NOMO-1 treated with dmso at 0.1 percent for 144 hours (cell line): ENCODE results near the gene NPAS3.
"Not testable (repeated sequence)": the region's sequence is repeated elsewhere in the genome, so short reads cannot be mapped to it uniquely, and the experiment has no call there.

Experiments
- DNase-seq: peaks from one replicate; lab custom pipeline; 2025; ENCODE audit not compliant: unreplicated experiment; lab: John Stamatoyannopoulos, UW

Gene NPAS3

DNA sequence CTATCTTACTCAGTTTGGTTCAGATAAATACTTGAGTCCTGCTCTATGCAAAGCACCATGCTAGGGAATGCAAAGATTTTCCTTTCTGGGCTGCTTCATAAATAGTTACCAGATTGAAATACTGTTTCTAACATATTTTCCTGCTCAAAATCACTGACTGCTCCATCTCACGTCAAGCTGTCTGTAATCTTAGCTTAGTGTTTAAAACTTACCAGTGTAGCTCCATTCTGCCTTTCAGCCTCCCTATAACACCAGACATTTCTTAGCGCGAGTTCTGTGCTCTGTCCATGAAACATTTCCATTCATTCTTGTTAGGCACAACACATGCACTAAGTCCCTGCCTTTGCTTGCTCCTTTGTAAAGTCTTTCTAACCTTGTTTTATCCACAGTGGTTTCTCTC lies 129.4 kb downstream of the NPAS3 start:
- DNase-seq: no peak

DNA sequence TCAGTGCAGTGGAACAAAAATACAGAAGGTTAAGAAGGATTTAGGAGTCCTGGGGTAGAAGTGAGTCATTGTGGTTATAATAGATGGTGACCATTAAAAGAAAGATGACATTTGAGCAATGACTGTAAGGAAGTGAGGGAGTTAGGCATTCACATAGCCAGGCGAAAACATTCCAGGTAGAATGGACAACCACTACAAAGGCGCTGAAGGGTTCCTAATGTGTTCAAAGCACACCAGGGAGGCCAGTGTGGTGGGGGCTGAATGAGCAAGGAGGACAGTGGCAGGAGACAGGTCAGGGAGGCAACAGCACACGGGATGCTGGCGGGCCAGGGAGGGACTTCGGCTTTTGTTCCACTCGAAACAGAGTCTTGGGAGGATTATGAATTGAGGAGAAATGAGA lies 129.9 kb downstream of the NPAS3 start:
- DNase-seq: no peak

DNA sequence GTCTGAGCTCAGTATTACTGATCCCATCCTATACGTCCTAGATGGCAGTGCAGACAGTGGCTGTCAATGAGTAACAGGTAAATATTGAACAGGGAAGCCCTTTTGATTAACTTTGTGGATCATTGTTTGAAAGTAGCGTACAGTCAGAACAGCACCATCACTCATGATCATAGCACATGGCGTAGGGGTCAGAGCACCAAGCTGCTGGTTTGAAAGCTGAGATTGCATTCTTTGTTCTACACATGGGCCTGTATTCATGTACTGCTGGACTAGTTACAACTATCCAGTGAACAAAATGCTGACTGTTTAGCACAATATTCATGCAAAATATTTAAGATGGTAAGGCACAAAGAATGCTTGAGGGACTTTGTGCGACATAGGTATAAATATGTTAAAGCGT lies 131.8 kb downstream of the NPAS3 start:
- no peak for DNase-seq

DNA sequence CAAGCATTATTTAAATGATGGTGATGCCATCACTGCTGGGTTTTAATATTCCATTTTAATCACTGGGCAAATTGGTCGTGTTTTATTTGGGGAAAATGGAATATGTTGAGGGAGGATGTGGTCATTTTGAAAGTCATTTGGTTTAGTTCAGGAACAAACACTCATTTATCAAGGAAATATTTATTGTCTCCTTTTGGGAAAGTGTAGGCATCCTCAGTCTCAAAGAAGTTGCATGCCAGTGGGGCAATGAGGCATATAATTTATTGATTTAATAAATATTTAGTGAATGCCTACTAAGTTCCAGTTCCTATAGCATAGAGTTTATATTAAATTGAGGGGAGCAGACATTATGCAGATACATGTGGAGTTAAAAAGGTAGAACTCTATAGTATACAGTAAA lies 134.3 kb downstream of the NPAS3 start:
- DNase-seq: no peak

DNA sequence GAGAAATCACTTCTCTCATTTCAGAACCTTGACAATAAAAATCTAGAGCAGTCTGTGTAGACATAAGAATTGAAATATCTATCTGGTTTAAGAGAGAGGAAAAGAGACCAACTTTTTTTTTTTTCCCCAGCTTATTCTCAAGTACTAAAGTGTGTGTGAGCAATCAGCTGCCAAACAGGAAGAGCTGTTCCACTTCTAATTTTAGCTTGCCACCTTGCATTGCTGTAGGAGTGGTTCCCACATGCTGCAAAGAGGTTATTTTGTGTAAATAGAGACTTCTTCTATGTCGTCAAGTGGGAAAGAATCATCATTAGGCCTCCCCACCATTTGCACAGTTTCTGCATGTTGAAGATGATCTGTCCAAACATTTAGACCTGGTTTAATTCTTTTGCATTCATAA lies 142.6 kb downstream of the NPAS3 start:
- DNase-seq: no peak

DNA sequence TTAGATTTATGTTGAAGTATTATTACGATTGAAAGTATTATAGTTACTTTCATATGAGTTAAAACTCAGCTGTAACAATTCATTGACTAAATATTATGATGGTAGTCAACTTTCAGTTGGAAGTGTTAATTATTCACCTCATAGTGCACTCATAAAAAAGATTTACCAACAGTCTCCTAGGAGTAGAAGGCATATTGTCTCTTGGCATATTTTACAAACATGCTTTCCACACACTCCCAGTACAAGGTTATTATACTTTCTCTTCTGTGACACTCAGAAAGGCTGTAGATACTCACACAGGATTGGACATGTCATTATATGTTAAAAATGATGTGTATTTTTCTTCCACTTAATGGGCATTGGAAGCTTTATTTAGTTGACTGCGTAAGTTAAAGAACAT lies 147.1 kb downstream of the NPAS3 start:
- no peak for DNase-seq

DNA sequence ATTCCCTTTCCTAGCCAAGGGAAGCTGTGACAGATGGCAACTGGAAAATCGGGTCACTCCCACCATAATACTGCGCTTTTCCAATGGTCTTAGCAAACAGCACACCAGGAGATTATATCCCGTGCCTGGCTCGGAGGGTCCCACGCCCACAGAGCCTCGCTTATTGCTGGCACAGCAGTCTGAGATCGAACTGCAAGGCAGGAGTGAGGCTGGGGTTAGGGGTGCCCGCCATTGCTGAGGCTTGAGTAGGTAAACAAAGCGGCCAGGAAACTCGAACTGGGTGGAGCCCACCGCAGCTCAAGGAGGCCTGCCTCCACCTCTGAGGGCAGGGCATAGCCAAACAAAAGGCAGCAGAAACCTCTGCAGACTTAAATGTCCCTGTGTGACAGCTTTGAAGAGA lies 149.6 kb downstream of the NPAS3 start:
- not testable (repeated sequence) for DNase-seq

DNA sequence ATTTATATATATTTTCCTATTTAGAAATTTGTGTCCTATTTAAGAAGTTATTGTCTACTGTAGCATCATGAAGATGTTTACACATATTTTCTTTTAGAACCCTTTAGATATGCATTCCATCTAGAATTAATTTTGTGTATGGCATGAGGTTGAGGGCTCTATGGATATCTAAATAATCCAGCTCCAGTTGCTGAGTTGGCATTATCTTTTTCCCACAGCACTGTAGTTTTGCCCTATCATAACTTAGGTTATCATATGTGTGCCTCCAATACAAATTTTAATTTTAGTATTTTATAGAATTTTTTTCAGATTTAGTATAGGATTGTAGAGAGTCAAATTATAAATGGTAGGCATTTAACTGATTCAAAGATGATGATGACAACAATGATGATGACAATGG lies 159.3 kb downstream of the NPAS3 start:
- no peak for DNase-seq

DNA sequence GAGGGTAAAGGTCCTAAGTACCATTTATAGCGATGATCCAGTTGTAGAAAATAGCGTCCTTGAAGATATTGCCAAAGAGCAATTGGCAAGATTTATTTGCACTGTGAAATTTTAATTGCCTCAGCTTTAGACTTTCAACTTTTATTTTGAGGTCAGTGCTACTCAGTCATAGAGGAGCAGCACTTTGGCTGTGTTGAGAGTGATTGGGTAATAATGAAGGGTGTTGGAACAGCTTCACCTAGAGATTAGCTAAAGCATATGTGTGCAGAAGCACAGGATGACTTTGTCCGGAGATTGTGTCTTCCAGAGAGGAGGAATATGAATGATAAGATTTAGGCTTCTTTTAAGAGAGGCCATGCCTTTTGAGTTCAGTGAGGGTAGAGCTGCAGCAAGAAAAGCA lies 164.8 kb downstream of the NPAS3 start:
- no peak for DNase-seq

DNA sequence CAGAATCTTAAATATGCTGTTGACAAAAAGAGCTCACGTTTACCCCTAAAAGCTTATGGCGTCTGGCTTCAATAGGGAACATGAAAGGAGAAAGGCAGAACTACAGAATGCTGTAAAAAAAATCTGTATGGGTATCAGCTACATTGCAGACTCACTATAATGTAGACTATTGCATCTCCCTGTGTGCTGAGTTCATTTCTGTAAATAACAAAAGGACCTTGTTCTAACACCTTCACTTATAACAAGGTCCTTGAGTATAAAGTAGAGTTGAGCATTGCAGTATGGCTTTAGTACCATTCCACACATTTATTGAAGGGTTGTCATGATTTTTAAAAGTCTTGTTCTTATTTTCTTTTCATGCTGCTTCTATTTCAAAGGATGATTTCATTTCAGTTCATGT lies 165.3 kb downstream of the NPAS3 start:
- DNase-seq: no peak

DNA sequence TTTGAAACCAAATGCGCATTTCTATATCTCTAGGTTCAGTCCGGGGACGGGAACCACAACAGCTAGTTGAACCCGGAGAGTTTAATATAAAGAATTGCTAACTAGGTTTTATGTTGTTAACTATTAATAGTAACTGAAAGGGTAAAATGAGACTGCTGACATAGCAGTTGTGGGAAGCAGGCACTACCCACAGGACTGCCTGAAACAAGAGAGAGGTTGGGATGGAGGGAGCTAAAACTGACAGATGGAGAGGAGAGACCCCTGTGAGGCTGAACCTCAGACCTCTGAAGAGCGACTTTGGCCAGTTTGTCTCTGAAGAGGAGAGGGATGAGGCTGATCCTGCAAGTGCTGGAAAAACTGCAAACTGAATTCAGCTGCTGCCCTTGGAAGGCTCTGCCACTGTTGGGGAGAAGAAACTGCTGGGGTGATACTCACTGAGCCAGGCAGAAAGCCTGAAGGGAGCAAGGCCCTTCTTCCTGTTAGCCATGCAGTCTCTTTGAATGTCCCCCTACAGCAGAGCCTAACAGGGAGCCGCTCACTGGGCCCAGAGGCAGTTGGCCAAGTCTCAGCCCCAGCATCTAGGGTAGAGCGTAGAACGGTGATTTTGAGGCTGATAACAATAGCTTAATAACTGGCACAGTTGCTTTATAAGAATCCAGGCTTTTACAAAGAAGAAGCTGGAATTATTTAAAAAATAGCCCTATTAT lies 172.2 kb downstream of the NPAS3 start:
- DNase-seq: no peak

DNA sequence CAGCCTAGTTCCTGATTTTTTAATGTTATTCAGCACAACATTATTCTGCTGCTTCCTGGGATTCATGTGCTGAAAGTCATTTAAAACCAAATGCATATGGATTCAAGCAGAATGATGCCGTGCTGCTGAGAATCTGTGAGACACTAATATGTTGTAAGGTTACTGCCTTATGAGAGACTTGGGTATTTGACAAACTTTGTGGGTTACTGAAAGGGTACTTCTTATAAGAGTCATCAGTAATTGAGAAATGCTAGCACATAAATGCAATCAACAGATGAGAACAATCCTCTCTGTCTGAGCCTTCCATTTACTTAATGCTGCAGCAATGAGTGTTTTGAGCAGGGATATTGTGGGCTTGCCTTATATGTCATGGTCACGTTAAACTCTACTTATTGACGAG lies 175.7 kb downstream of the NPAS3 start:
- no peak for DNase-seq

DNA sequence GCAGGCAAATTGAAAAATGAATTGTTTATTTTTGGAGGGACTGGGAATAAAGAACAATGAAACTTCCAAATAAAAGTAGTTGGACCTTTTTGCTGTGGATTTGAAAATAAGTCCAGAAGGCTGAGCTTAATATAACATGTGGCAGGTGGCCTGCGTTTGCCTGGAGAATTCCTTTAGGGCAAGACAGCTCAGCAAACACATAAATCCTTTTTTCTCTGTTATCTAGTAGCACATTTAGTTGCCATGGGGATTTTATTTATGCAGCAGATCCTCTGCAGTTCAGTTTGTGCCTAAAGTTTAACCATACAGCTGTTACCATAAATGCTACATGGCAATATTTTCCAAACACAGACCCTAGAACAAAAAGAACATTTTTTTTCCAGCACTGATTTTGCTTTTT lies 180.0 kb downstream of the NPAS3 start:
- no peak for DNase-seq

DNA sequence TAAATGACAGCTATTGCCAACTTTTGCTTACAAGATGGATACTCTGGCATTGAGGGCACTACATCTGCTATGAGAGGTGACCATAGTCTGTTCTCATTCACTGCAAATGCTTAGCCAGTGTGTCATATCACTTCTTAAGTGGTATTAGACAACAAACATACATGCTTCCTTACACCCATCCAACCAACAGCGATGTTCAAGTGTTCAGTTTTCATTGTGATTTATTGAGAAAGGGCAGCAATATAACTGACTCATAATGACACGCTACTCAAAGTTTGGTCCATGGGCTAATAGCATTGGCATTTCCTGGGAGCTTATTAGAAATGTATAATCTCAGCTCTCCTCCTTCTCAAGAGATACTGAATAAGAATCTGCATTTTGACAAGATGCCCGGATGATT lies 181.7 kb downstream of the NPAS3 start:
- DNase-seq: no peak

DNA sequence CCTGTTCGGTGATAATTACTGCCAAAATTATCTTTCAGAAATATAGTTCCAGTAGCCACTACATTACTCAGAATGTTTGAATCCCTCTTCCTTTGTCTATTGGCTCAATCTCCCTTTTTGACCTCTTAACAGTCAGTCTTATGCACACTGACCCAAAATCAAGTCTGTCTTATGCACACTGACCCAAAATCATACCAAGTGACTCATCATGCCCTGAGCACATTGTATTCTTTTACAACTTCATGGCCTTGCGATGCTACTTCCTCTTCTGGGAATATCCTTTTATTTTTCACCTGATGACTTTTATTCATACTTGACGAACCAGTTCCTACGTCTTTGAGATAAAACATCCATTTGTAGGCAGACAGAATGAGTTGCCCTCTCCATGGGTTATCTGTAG lies 182.3 kb downstream of the NPAS3 start:
- no peak for DNase-seq

DNA sequence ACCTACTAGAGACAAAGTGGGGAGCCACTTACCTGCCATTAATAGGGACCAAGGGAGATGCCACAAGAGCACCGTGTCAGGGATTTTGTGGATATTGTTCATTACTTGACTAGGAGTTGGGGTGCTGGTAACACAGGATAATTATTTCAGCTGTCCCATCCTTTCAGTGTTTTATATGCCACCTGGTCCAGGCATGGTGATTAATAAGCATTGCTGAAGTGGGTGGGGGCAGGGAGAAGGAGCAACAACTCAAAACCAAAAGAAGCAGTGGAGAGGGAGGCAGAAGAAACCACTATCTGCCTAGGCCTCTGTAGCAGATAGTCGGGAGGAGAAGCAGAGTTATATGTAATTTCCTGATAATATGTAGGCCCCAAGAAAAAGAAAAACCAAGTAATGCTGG lies 184.6 kb downstream of the NPAS3 start:
- no peak for DNase-seq

DNA sequence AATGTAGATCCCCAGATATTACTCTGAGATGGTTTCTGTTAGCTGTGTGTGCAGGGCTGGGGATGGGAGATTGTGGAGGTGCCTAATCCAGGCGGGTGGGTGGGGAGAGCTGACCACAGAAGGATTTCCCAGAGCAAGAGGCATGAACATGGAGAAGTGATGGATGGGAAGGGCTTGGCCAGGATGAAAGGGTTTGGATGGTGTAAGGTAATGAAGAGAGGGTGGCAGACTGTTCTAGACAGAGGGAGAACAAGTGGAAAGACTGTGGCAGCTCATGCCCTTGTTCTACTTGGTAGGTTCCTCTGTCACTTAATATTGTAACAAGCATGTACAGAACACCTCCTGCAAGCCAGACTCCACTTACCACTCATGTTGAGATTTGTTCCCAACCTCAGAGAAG lies 187.8 kb downstream of the NPAS3 start:
- no peak for DNase-seq

DNA sequence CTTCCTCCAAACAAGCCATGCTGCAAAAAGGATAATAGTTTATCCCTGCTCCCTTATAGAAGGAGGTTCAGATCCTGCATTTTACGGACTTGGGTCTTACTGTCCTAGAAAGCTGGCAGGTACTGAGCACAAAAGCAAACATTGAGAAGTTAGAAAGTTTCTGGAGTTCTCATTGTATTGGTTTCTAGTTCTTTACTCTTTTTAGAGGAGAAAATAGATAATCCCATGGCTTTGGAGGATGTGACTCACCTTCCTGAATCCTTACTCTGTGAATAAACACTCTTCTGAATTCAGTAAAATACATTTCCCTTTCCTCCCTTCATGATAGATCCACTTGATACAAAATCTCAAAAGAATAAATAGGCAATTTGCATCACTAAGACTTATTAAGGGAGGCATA lies 188.9 kb downstream of the NPAS3 start:
- no peak for DNase-seq

DNA sequence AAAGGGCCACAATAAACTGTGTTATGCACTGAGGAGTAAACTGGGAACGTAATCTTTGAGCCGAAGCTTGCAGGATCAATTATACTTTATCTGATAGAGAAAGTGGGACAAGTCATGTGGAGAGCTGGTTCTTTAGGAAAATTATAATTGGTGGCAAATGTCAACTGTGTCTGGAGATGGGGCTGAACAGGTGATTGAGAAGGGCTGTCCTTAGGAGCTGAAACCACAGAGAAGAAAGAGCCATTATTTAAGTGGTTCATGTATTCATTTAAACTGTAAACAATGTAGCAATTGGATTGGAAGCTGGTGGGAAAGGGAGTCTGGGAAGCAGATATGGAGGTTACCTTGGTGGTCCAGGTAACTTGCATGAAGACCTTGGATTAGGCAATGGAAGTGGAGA lies 193.1 kb downstream of the NPAS3 start:
- DNase-seq: no peak

DNA sequence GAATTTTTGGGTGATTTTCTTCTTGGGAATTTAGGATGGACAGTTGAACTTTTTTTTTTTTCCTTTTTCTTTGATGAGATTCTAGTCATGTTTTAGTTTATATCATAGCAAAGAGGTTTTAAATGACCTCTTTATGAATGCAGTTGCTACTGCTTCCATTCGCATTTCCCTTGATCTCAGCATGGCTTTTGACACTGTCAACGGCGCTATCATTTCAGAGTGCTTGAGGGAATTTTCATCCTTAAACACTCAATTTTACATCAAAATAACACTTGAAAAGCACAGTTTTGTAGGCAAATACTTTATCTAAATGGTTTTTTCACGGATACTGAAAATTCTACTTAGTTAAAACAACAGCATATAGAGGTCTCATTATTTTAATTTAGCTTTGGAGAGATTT lies 195.5 kb downstream of the NPAS3 start:
- DNase-seq: no peak

DNA sequence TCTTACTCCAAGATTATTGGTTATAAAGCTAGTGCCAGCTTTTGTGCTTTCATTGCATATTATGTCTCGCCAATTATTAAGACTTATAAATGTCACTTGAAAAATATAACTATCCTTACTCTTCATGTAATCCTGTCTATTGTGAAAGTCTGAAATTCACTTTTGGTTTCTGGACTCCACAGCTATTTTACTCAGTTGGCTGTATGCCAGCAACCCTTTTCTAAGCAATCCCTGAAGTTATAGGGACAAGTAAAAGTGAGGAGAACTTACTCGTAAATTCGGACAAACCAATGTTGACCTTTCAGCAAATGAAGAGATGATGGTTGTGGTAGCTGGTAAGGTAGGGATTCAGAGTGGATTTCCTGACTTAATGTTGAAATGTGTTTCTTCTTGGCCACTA lies 196.3 kb downstream of the NPAS3 start:
- DNase-seq: no peak

DNA sequence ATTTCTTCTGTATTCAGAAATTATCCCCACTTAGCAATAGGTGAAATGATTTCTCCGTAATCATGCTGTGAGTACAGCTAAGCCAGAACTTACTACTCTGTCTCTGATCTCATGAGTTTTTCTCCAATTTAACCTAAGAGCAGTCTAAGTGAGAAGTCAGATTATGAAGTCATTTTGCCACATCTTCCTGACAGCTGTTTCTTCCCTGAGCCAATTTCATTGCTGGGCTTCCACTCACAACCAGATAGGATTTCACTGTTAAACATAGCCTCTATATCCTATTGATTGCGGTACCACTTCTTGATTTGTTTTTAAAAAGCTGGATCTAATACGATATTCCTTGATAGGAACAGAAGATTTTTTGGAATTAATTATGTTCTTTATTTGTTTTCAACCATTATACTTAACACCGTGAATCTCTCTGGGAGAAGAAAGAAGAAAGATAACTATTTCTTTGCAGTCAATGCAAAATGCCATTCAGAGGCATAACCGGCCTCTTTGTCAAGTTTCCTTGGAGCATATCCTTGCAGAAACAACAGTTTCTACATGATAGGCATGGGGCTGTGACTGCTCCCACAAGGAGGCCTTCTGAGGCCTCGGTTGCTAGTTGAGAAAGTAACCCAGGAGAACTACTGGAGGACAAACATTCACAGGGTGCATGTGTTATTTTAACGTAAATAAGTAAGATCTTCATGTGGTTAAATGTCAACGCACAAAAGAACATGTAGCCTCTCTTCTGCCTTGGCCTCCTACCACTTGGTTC lies 212.2 kb downstream of the NPAS3 start:
- DNase-seq: no peak

DNA sequence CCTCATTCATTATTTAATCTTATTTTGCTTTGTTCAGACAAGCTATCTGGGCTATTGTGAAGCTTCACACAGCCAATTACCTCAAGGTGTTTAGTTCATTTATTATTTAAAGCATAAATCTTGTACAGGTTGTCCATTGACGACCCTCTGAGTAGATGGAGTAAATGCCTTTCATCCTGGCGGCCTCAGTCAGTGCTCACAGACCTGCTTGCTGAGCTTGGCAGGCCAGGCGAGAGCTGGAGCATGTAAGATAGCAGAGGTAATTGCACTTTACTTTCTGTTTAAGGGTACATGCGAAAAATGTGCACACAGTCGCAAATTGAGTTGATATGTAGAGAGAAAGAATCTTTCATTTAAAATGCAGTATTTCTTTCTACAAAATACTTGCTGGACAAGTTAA lies 224.4 kb downstream of the NPAS3 start:
- no peak for DNase-seq
